GM19463 (cell line): ENCODE measurements around the gene DCP1A.
A peak's percentile ranks its signal among the peaks of the same experiment; 100 is the strongest.
"Not testable (repeated sequence)": the region's sequence is repeated elsewhere in the genome, so short reads cannot be mapped to it uniquely, and the experiment has no call there.

Experiments
- ATAC-seq: cut with Tn5 transposase; IDR thresholded peaks from one replicate; pipeline ENCODE4 v1.9.1; 2021; ENCODE audit warnings: mild to moderate bottlenecking, moderate library complexity; ENCODE audit not compliant: unreplicated experiment

The DCP1A gene

GRCh38 chr3:53269193-53269592 is 78.2 kb downstream of the DCP1A start:
- not testable (repeated sequence) for ATAC-seq

DNA sequence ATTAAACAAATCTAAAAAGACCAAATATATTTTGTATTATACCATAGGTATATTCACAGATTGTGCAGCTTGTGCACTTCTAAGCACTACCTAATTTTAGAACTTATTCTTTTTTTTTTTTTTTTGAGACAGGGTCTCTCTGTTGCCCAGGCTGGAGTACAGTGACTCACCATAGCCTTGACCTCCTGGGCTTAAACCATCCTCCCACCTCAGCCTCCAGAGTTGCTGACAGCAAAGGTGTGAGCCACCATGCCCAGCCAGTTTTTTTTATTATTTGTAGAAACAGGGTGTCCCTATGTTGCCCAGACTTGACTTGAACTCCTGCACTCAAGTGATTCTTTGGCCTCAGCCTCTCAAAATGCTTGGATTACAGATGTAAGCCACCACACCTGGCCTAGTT is 79.6 kb downstream of the DCP1A start:
- no peak for ATAC-seq

DNA sequence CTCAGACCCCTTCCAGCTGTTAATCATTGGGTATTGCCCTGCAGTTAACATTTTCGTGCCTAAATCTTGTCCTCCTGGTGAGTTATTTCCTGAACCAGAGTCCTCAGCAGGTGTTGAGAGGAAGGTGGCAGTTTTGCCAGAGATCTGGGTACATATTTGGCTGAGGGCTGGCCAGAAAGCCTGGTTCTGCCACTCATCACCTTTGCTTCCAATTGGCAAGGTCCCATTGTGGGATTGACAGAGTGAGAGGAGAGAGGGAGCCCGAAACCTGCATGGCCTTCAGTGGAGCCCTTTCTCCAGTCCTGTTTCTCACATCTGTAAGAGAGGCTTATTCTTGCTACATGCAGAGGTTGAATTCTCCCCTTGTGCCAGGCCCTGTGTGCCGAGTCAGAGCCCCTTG is 82.6 kb downstream of the DCP1A start:
- ATAC-seq: no peak

DNA sequence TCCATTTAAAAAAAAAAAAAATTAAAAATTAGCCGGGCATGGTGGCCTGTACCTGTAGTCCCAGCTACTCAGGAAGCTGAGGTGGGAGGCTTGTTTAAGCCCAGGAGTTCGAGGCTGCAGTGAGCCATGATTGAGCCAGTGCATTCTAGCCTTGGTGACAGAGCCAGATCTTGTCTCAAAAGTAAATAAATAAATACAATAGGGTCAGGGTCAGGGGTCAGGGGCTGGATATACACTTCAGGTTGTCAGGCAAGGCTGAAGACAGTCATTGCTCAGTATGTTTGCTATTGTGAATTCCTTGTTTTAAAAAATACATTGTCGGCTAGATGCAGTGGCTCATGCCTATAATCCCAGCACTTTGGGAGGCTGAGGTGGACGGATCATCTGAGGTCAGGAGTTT is 83.4 kb downstream of the DCP1A start:
- no peak for ATAC-seq

- no peak for ATAC-seq
Measured at GRCh38 chr3:53261712-53262111, 85.6 kb downstream of the DCP1A start.

DNA sequence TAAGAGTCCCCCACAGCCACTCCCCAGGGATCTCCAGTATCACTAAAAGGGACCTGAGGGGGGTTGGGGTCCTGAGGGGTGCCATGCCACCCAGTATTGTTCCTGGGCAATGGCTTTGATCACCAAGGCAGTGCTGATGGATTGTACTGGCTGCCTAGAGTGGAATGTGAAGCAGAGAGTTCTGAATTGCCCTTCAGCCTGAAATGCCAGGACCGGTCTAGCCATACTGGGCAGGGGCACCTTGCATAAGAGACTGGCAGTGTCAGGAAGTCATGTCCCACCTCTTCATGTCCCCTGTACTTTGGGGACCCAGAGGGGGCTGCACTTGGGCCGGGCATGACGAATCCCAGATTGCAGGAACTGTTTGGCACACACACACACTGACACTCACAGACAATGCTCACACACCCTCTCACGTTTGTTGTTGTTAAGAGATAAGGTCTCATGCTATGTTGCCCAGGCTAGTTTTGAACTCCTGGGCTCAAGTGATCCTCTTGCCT is 87.0 kb downstream of the DCP1A start:
- ATAC-seq: no peak

GRCh38 chr3:53259427-53260259 is 87.7 kb downstream of the DCP1A start:
- ATAC-seq: no peak

GRCh38 chr3:53258600-53259426 is 88.5 kb downstream of the DCP1A start:
- ATAC-seq: no peak

- ATAC-seq: no peak
Measured at GRCh38 chr3:53257465-53257864, 89.9 kb downstream of the DCP1A start.

- ATAC-seq: no peak
Measured at GRCh38 chr3:53256704-53257055, 90.7 kb downstream of the DCP1A start.

GRCh38 chr3:53255775-53256703 is 91.3 kb downstream of the DCP1A start, which contains the start of gene TKT:
TKT (minus strand) TSS chr3:53256022; CDS start chr3:53255942, 80 bp downstream.
- ATAC-seq: peak; percentile 62

GRCh38 chr3:53255423-53255774 is 91.9 kb downstream of the DCP1A start:
- peak; percentile 36 for ATAC-seq

DNA sequence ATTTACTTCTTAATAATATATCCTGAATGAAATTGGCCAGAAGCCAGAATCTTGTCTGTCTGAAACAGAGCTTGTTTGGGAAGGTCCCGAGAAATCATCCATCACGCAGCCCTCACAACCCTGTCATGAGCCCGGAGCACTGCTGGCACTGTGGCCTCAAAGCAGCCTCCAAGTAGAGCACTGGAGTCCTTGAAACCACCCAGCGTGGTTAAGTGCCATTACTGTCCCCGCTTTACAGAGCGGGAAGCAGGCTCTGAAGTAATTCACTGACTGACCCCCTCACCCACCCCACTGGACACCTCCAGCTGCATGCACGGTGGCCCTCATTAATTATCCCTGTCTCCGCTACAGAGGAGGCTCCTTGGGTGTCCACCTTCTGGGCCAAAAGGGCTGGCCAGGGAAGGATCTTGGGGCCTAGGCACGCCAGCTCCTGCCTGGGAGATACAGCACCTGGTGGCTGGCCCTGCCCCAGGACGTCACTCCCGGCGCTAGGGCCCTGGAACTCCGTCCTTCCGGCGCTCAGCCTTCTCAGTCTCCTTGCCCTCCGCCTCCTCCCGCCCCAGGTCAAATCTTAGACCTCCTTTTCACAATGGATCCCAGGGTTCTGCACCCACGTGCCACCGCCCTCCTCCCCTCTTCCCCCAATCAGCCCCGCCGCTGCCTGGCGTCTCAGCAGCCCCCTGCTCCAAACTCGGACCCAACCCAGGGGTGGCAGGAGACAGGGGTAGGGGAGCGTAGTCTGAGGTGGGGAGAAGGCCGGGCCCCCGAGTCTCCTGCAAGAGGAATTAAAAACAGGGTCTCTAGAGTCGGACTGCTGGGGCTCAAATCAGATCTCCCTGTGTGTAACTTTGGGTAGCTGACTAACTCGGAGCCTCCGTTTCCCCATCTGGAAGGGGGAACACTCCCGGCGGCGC is 92.6 kb downstream of the DCP1A start:
- peak; percentile 45 for ATAC-seq

DNA sequence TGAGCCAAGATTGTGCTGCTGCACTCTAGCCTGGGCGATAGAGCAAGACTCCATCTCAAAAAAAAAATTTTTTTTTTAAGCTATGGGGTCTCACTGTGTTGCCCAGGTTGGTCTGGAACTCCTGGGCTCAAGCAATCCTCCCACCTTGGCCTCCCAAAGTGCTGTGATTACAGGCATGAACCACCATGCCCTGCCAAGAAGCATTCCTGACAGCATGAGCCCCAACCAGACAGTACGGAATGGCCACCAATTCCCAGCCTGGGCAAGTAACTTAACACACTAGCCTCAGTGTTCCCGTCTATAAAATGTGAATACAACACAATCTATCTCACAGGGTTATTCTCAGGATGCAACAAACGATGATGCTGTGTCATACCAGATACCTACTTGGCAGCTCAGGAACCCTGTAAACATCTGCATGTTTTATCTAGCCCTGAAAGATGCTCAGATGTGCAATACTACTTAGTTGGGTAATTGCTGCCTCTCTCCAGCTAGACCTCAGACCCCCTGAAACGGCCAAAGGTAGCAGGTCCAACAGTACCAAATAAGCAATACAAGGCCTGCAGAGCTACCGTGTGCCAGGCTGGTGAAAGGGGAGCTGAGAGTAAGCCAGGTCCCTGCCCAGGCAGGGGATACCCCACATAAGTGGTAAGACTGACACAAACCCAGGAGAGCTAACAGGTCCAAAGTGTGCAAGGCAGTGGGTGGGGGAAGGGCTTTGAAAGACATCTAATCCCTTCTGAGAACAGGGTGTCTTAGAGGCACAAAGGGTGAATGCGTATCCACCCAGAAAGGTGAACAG is 93.4 kb downstream of the DCP1A start:
- no peak for ATAC-seq

DNA sequence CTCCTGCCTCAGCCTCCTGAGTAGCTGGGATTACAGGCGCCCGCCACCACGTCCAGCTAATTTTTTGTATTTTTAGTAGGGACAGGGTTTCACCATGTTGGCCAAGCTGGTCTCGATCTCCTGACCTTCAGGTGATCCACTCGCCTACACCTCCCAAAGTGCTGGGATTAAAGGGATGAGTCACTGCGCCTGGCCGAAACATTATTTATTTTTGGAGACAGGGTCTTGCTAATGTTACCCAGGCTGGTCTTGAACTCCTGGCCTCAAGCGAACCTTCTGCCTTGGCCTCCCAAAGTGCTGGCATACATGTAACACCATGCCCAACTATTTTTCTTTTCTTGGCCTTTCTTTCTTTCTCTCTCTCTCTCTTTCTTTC is 94.4 kb downstream of the DCP1A start:
- not testable (repeated sequence) for ATAC-seq

DNA sequence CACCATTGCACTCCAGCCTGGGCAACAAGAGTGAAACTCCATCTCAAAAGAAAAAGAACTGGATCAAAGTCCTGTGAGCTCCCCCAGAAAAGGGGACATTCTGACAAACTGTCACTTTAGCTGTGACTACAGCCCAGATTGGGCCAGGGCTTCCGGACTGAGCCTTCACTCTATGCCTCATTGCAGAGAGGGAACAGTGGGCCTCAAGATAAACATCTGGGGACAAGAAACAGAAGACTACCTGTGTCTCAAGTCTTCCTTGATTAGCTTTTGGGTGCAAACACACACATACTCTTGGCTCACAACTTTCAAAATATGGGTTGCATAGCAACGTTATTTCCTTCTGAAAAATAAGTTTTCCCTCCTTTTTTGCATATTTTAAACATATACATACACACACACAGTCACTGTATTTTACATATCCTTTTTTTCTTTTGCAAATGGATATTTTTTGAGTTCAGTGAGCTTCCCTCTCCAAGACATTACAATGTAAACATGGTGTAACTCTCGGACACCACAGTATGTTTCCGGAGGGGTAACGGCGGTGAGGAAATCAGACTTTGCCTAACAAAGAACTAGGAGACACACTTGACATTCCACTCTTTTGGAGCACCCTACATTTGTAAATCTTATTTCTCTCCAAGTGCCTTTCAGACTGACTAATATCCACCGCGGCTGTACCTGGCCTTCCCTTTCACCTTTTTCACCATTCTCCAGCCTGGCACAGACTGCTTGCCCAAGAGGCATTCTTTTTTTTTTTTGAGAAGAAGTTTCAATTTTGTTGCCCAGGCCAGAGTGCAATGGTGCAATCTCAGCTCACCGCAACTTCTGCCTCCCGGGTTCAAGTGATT is 95.0 kb downstream of the DCP1A start:
- no peak for ATAC-seq

GRCh38 chr3:53250881-53251605 is 96.3 kb downstream of the DCP1A start:
- no peak for ATAC-seq
